Liver (tissue), 9 donors: ENCODE results near the gene SLC39A1. TPM values are rescaled to one million over a fixed set of nuclear protein-coding genes. Genes with fewer than 3 reads are reported as not detected.

Experiments used
- DNase-seq: peaks from one replicate; pipeline ENCODE4 v3.0.0-alpha.2; 2017; ENCODE audit warnings: low spot score
- H3K27ac ChIP-seq, 2 donors: one replicate each; pipeline ENCODE4 v1.7.0; 2013; ENCODE audit warnings: inconsistent platforms in 2 of 2, low read length in 2 of 2, control low read depth in 1 of 2, low read depth in 1 of 2, mild to moderate bottlenecking in 1 of 2
- H3K27me3 ChIP-seq, 4 donors: one replicate each; pipeline versions ENCODE4 v1.6.1 to v1.7.0; 2013; ENCODE audit warnings: low read length in 3 of 4, inconsistent platforms in 1 of 4, mild to moderate bottlenecking in 1 of 4, moderate library complexity in 1 of 4; ENCODE audit not compliant: control insufficient read depth in 4 of 4, insufficient read depth in 4 of 4
- H3K36me3 ChIP-seq, 4 donors: one replicate each; pipeline versions ENCODE4 v1.6.1 to v1.7.0; 2013; ENCODE audit warnings: low read length in 3 of 4, mild to moderate bottlenecking in 3 of 4, low read depth in 1 of 4, moderate library complexity in 1 of 4; ENCODE audit not compliant: control insufficient read depth in 4 of 4, insufficient read depth in 3 of 4
- H3K4me1 ChIP-seq, 4 donors: one replicate each; pipeline versions ENCODE4 v1.6.1 to v1.7.0; 2013; ENCODE audit warnings: low read length in 3 of 4, mild to moderate bottlenecking in 3 of 4, moderate library complexity in 1 of 4; ENCODE audit not compliant: control insufficient read depth in 4 of 4, insufficient read depth in 4 of 4
- H3K4me3 ChIP-seq, 3 donors: one replicate each; pipeline versions ENCODE4 v1.6.1 to v1.7.0; 2013; ENCODE audit warnings: low read length in 3 of 3, control low read depth in 1 of 3, low read depth in 1 of 3, mild to moderate bottlenecking in 1 of 3
- H3K9ac ChIP-seq, 2 donors: one replicate each; pipeline ENCODE4 v1.7.0; 2013; ENCODE audit warnings: low read length in 2 of 2, mild to moderate bottlenecking in 2 of 2, moderate library complexity in 2 of 2, control low read depth in 1 of 2, low read depth in 1 of 2
- H3K9me3 ChIP-seq, 4 donors: one replicate each; pipeline versions ENCODE4 v1.6.1 to v1.7.0; 2013; ENCODE audit warnings: low read length in 3 of 4; ENCODE audit not compliant: control insufficient read depth in 4 of 4
- EGR1 ChIP-seq, 2 donors: IDR thresholded peaks; 2 replicates each; pipeline ENCODE4 v1.6.1; 2016 to 2018; ENCODE audit warnings: antibody characterized with exemption in 2 of 2, low read depth in 2 of 2
- FOXA1 ChIP-seq: IDR thresholded peaks from 2 replicates; pipeline ENCODE4 v1.6.1; 2016; ENCODE audit warnings: antibody characterized with exemption
- FOXA2 ChIP-seq: IDR thresholded peaks from 2 replicates; pipeline ENCODE4 v1.6.1; 2016; ENCODE audit warnings: antibody characterized with exemption
- GABPA ChIP-seq, 2 donors: IDR thresholded peaks in 1 of 2; conservative IDR thresholded peaks in 1 of 2; 2 replicates each; pipeline ENCODE4 v1.6.1; 2016; ENCODE audit warnings: antibody characterized with exemption in 2 of 2, mild to moderate bottlenecking in 1 of 2, moderate library complexity in 1 of 2
- HNF4A ChIP-seq, 2 donors: conservative IDR thresholded peaks; 2 replicates each; pipeline ENCODE4 v1.6.1; 2016; ENCODE audit warnings: antibody characterized with exemption in 2 of 2, mild to moderate bottlenecking in 2 of 2
- HNF4G ChIP-seq: IDR thresholded peaks from 2 replicates; pipeline ENCODE4 v1.6.1; 2016; ENCODE audit warnings: antibody characterized with exemption
- JUND ChIP-seq, 2 donors: IDR thresholded peaks; 2 replicates each; pipeline ENCODE4 v1.6.1; 2016; ENCODE audit warnings: antibody characterized with exemption in 2 of 2
- NR2F2 ChIP-seq: IDR thresholded peaks from 2 replicates; pipeline ENCODE4 v1.6.1; 2016; ENCODE audit warnings: antibody characterized with exemption
- RAD21 ChIP-seq, 2 donors: IDR thresholded peaks; 2 replicates each; pipeline ENCODE4 v1.6.1; 2016; ENCODE audit warnings: antibody characterized with exemption in 2 of 2, mild to moderate bottlenecking in 2 of 2
- RXRA ChIP-seq, 2 donors: IDR thresholded peaks; 2 replicates each; pipeline ENCODE4 v1.6.1; 2017 to 2018; ENCODE audit warnings: antibody characterized with exemption in 2 of 2, mild to moderate bottlenecking in 1 of 2
- SP1 ChIP-seq: IDR thresholded peaks from 2 replicates; pipeline ENCODE4 v1.6.1; 2018; ENCODE audit warnings: antibody characterized with exemption, mild to moderate bottlenecking
- TAF1 ChIP-seq: conservative IDR thresholded peaks from 2 replicates; pipeline ENCODE4 v1.6.1; 2016; ENCODE audit warnings: antibody characterized with exemption, mild to moderate bottlenecking
- YY1 ChIP-seq: IDR thresholded peaks from 2 replicates; pipeline ENCODE4 v1.6.1; 2016; ENCODE audit warnings: antibody characterized with exemption, mild to moderate bottlenecking
- WGBS: extraction: QIAGEN DNeasy Blood & Tissue Kit; methylation state at CpG from one replicate; pipeline ENCODE4 v1.1.7; 2013; 5-methylcytosine and 5-hydroxymethylcytosine counted together
- polyA plus RNA-seq, 2 donors: library from polyadenylated mRNA; stranded (reverse) in 1 of 2; unstranded in 1 of 2; fragments of 200-250 nt in 1 of 2; fragments of >200 nt in 1 of 2; fragmentation: Nextera tagmentation in 1 of 2; extraction: Ambion mirVana in 1 of 2; gene quantifications; one replicate each; pipeline versions ENCODE4 v1.2.1 to v1.2.3, GENCODE V29; 2013 to 2015
- total RNA-seq, 2 donors: library from RNA; depleted of rRNA; stranded (reverse); fragments of >200 nt; gene quantifications; one replicate each; pipeline ENCODE4 v1.2.3, GENCODE V29; 2014
- TF ChIP-seq, protein P1 (sequence below): fragments of 150-350 bp; IDR thresholded peaks from 2 replicates; pipeline ENCODE4 v1.5.1; 2017; ENCODE audit warnings: improper control_type of control experiment, low read depth, low read length; ENCODE audit not compliant: missing input control
- TF ChIP-seq, protein P2 (sequence below): IDR thresholded peaks from 2 replicates; pipeline ENCODE4 v1.6.1; 2016; ENCODE audit warnings: antibody characterized with exemption, mild to moderate bottlenecking
- TF ChIP-seq, protein P3 (sequence below): IDR thresholded peaks from 2 replicates; pipeline ENCODE4 v1.6.1; 2016; ENCODE audit warnings: antibody characterized with exemption
- TF ChIP-seq, protein P4 (sequence below): IDR thresholded peaks from 2 replicates; pipeline ENCODE4 v1.6.1; 2016; ENCODE audit warnings: antibody characterized with exemption
- TF ChIP-seq, protein P5 (sequence below): IDR thresholded peaks from 2 replicates; pipeline ENCODE4 v1.6.1; 2016; ENCODE audit warnings: antibody characterized with exemption
- donor health status: healthy.
- donor health status: healthy.
- donor health status: healthy.
- donor health status: healthy.
- donor health status: healthy.

The SLC39A1 gene
- total and polyA plus RNA-seq, 4 donors = 38.8 to 70.3 (median 54.6) TPM

DNA sequence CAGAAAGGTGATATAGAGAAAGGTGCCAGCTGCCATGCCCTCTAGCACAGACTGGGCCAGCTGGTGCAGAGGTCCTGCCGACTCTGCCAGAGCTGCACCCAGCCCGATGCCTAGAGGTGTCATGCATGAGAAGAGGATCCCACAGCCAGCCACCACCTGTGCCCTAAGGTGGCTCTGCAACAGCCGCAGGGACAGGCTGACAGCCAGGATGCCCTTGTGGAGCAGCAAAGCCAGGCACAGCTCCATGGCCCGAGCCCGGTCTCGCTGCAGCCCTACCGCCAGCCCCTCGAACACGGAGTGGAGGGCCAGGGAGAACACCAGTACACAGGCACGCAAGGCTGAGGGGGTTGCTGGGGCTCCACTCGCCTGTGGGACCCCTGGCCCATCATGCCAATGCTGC, 3.1 kb downstream of the SLC39A1 start:
- H3K4me1 ChIP-seq = peaks cover 11 to 56% (median 44%) of the 10 kb centered on the region in 4 donors
- peaks cover 0 to 8% (median 1%) of the 10 kb centered on the region in 4 donors for H3K36me3 ChIP-seq
- no peak for TF ChIP-seq GABPA (IDR thresholded peaks at IDR 0.05 in 1 of 2, conservative IDR thresholded peaks at IDR 0.05 in 1 of 2)
- no peak for TF ChIP-seq FOXA1
- no peak for TF ChIP-seq FOXA2
- TF ChIP-seq HNF4G = no peak
- no peak for TF ChIP-seq NR2F2
- TF ChIP-seq, protein P1, sequence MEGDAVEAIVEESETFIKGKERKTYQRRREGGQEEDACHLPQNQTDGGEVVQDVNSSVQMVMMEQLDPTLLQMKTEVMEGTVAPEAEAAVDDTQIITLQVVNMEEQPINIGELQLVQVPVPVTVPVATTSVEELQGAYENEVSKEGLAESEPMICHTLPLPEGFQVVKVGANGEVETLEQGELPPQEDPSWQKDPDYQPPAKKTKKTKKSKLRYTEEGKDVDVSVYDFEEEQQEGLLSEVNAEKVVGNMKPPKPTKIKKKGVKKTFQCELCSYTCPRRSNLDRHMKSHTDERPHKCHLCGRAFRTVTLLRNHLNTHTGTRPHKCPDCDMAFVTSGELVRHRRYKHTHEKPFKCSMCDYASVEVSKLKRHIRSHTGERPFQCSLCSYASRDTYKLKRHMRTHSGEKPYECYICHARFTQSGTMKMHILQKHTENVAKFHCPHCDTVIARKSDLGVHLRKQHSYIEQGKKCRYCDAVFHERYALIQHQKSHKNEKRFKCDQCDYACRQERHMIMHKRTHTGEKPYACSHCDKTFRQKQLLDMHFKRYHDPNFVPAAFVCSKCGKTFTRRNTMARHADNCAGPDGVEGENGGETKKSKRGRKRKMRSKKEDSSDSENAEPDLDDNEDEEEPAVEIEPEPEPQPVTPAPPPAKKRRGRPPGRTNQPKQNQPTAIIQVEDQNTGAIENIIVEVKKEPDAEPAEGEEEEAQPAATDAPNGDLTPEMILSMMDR = no peak
- TF ChIP-seq, protein P2, sequence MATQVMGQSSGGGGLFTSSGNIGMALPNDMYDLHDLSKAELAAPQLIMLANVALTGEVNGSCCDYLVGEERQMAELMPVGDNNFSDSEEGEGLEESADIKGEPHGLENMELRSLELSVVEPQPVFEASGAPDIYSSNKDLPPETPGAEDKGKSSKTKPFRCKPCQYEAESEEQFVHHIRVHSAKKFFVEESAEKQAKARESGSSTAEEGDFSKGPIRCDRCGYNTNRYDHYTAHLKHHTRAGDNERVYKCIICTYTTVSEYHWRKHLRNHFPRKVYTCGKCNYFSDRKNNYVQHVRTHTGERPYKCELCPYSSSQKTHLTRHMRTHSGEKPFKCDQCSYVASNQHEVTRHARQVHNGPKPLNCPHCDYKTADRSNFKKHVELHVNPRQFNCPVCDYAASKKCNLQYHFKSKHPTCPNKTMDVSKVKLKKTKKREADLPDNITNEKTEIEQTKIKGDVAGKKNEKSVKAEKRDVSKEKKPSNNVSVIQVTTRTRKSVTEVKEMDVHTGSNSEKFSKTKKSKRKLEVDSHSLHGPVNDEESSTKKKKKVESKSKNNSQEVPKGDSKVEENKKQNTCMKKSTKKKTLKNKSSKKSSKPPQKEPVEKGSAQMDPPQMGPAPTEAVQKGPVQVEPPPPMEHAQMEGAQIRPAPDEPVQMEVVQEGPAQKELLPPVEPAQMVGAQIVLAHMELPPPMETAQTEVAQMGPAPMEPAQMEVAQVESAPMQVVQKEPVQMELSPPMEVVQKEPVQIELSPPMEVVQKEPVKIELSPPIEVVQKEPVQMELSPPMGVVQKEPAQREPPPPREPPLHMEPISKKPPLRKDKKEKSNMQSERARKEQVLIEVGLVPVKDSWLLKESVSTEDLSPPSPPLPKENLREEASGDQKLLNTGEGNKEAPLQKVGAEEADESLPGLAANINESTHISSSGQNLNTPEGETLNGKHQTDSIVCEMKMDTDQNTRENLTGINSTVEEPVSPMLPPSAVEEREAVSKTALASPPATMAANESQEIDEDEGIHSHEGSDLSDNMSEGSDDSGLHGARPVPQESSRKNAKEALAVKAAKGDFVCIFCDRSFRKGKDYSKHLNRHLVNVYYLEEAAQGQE = no peak
- TF ChIP-seq RAD21 (IDR thresholded peaks at IDR 0.05) = no peak
- TF ChIP-seq, protein P3, sequence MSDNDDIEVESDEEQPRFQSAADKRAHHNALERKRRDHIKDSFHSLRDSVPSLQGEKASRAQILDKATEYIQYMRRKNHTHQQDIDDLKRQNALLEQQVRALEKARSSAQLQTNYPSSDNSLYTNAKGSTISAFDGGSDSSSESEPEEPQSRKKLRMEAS = no peak
- TF ChIP-seq, protein P4, sequence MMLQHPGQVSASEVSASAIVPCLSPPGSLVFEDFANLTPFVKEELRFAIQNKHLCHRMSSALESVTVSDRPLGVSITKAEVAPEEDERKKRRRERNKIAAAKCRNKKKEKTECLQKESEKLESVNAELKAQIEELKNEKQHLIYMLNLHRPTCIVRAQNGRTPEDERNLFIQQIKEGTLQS = no peak
- no peak for TF ChIP-seq HNF4A (conservative IDR thresholded peaks at IDR 0.05)
- no peak for TF ChIP-seq RXRA (IDR thresholded peaks at IDR 0.05)
- TF ChIP-seq JUND (IDR thresholded peaks at IDR 0.05) = no peak
- TF ChIP-seq EGR1 (IDR thresholded peaks at IDR 0.05; ENCODE audit: low read depth in 2 of 2) = no peak
- no peak for TF ChIP-seq SP1
- no peak for TF ChIP-seq TAF1
- TF ChIP-seq, protein P5, sequence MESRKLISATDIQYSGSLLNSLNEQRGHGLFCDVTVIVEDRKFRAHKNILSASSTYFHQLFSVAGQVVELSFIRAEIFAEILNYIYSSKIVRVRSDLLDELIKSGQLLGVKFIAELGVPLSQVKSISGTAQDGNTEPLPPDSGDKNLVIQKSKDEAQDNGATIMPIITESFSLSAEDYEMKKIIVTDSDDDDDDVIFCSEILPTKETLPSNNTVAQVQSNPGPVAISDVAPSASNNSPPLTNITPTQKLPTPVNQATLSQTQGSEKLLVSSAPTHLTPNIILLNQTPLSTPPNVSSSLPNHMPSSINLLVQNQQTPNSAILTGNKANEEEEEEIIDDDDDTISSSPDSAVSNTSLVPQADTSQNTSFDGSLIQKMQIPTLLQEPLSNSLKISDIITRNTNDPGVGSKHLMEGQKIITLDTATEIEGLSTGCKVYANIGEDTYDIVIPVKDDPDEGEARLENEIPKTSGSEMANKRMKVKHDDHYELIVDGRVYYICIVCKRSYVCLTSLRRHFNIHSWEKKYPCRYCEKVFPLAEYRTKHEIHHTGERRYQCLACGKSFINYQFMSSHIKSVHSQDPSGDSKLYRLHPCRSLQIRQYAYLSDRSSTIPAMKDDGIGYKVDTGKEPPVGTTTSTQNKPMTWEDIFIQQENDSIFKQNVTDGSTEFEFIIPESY = no peak
- TF ChIP-seq YY1 = no peak
- no peak for DNase-seq
- no peak overlapping the region for H3K4me3 ChIP-seq
- no peaks in the 10 kb centered on the region for H3K9me3 ChIP-seq
- no peak overlapping the region for H3K27ac ChIP-seq
- no peak overlapping the region for H3K9ac ChIP-seq
- 95% methylated on average over 11 of the region's 11 CpGs for WGBS
- H3K27me3 ChIP-seq = no peaks in the 10 kb centered on the region
